ENCODE results near the gene YBX2.
A peak's percentile ranks its signal among the peaks of the same experiment; 100 is the strongest.
"Not testable (repeated sequence)": the region's sequence is repeated elsewhere in the genome, so short reads cannot be mapped to it uniquely, and the experiment has no call there.

Gene YBX2

GRCh38 chr17:7246779-7247178 lies 47.7 kb downstream of the YBX2 start:
- DNase-seq (ENCODE audit: low read depth, low spot score) = no peak

GRCh38 chr17:7243838-7244237 lies 50.6 kb downstream of the YBX2 start:
- not testable (repeated sequence) for DNase-seq (ENCODE audit: low read depth, low spot score)

DNA sequence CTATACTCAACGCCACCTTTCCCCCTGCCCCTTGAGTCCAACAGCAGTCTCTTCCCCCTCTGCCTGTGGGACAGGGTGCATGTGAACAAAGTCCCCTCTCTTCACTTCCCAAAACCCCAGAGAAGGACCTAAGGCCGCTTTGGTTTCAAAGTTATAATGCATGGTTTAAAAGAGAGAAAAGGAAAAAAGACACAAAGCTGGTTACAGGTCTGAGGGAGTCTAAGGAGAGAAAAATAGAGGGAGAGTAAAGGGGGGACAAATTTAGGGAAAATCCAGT lies 51.0 kb downstream of the YBX2 start:
- no peak for DNase-seq (ENCODE audit: low read depth, low spot score)

GRCh38 chr17:7242717-7243452 lies 51.6 kb downstream of the YBX2 start:
- DNase-seq (ENCODE audit: low read depth, low spot score) = peak; percentile 82

GRCh38 chr17:7241783-7242716 lies 52.4 kb downstream of the YBX2 start, which contains the start of gene GABARAP:
Gene GABARAP (minus strand): TSS chr17:7242449. CDS start chr17:7242330, 119 bp downstream.
- DNase-seq (ENCODE audit: low read depth, low spot score) = peak; percentile 76

DNA sequence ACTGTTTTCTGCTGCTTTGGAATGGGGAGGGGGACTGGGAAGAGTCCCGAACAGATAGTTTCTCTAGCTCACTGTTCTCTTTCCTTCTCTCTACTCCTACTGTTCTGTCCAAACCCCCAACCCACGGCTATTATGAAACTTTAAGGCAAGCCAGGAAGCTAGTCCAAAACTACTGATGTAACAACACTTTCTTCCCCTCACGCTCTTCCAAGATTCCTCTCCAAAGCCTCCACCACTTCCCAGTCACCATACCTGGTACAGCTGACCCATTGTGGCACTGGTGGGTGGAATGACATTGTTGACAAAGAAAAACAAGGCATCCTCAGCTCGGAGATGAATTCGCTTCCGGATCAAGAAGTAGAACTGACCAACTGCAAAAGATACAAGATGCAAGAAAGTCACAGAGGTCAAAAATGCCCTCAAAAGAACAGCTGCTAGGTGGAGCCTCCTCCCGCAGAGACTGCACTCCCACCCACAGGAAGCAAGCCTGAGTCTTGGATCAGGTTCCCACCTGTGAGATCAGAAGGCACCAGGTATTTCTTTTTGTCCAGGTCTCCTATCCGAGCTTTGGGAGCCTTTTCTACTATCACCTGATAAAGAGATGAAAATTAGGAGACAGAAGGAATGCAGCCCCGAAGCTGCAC lies 53.2 kb downstream of the YBX2 start:
- DNase-seq (ENCODE audit: low read depth, low spot score) = no peak

GRCh38 chr17:7240375-7240774 lies 54.1 kb downstream of the YBX2 start:
- DNase-seq (ENCODE audit: low read depth, low spot score) = no peak

DNA sequence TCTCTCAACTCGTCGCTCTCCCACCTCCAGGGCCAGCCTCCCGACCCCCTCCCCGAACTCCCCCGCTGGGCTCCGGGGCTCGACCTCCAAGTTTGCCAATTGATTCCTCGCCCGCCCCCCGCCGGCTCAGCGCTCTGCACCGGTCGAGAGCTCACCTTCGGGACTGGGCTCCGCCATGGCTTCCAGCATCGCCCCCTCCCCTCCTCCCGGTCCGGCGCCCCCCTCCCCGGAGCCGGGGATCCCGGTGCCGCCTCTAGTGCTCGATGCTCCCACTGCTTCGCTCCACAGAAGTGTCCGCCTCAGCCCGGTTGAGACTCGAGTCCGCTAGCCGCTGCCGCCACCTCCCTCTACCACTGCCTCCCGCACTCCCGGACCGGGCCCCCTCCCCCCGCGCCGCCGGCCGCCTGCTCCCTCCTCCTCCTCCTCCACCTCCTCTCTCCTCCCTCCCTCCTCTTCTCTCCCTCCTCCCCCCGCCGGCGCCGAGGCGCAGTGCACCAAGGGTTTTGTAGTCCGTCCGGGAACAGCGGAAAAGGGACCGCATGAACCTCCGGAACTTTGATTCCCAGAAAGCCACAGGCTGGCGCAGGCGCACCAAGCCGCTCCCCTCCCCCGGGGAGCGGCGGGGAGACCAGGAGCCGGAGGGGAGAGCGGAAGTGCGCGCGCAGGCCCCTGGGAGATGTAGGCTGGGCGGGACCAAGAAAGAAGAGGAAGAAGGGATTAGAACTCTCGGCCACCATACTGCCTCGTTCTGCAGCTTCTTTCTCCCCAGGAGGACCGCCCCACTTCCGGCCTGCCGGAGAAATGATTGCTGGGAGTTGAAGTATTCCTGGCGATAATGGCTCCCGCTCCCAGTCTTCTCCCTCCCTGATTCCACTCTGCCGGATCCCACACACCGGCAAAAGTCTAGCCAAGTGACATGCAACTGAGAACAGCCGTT lies 55.1 kb downstream of the YBX2 start, which contains the start of gene PHF23:
Gene PHF23 (minus strand): TSS at position 367 of the 937 bp plus-strand sequence. CDS start 178 bp downstream, at position 189.
- peak; percentile 94 for DNase-seq (ENCODE audit: low read depth, low spot score)

DNA sequence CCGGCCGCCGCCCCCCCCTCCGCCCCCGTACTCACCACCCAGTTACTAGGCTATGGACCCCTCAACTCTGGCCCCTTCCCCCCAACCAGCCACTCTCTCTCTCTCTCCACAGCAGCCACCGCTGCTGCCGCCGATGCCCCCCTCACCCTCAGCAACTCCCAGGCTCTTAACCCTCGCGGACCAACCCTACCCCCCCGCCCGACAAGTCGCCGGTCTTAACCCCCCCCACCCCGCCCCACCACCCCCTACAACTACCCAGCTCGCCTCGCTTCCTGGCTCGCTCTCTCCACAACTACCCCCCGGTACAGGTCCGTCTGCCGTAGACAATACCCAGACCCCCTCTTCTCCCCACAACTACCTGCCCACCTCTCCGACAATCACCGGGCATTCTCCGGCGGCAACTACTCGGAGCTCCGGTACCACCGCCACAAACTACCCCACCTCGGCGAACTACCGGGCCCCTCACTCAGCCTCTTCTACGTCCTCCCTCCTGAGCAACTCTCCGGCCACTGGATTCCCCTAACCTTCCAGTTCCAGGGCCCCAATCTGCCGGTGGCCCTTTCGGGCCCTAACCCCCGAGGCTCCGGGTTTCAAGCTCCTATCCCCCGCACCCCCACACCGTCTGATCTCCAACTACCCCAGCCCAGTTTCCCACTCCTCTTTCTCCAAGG lies 55.9 kb downstream of the YBX2 start:
- no peak for DNase-seq (ENCODE audit: low read depth, low spot score)

Data from activated naive CD8-positive, alpha-beta T cell treated with anti-CD3 and anti-CD28 coated beads, Interleukin-2, amount 50 U/mL, for 16 hours (primary cell).